GM21576 (cell line): ENCODE data around the gene ALOX15.
"Not testable (repeated sequence)": the region's sequence is repeated elsewhere in the genome, so short reads cannot be mapped to it uniquely, and the experiment has no call there.

Experiments used
- ATAC-seq: cut with Tn5 transposase; IDR thresholded peaks from one replicate; pipeline ENCODE4 v1.9.1; 2021; ENCODE audit warnings: mild to moderate bottlenecking, moderate library complexity; ENCODE audit not compliant: unreplicated experiment

Gene ALOX15

GRCh38 chr17:4620531-4621101, 20.9 kb downstream of the ALOX15 start:
- no peak for ATAC-seq

- ATAC-seq = no peak
Measured at GRCh38 chr17:4617590-4618351, 23.7 kb downstream of the ALOX15 start.

- ATAC-seq = no peak
Measured at GRCh38 chr17:4617090-4617489, 24.4 kb downstream of the ALOX15 start.

- ATAC-seq = no peak
Measured at GRCh38 chr17:4616476-4616875, 25.0 kb downstream of the ALOX15 start.

GRCh38 chr17:4610656-4611055, 30.8 kb downstream of the ALOX15 start:
- no peak for ATAC-seq

- no peak for ATAC-seq
Measured at GRCh38 chr17:4610162-4610561, 31.3 kb downstream of the ALOX15 start.

GRCh38 chr17:4609761-4610160, 31.7 kb downstream of the ALOX15 start:
- no peak for ATAC-seq

GRCh38 chr17:4607773-4608187, 33.7 kb downstream of the ALOX15 start:
- ATAC-seq = no peak

- no peak for ATAC-seq
Measured at GRCh38 chr17:4607261-4607741, 34.2 kb downstream of the ALOX15 start.

- no peak for ATAC-seq
Measured at GRCh38 chr17:4605826-4606225, 35.7 kb downstream of the ALOX15 start.

- ATAC-seq = not testable (repeated sequence)
Measured at GRCh38 chr17:4604736-4605135, 36.7 kb downstream of the ALOX15 start.

- ATAC-seq = no peak
Measured at GRCh38 chr17:4604111-4604644, 37.3 kb downstream of the ALOX15 start.

GRCh38 chr17:4602041-4602440, 39.4 kb downstream of the ALOX15 start:
- ATAC-seq = no peak

GRCh38 chr17:4601326-4601725, 40.2 kb downstream of the ALOX15 start:
- no peak for ATAC-seq

GRCh38 chr17:4600563-4600962, 40.9 kb downstream of the ALOX15 start:
- ATAC-seq = no peak

GRCh38 chr17:4599505-4600281, 41.8 kb downstream of the ALOX15 start:
- no peak for ATAC-seq

GRCh38 chr17:4598776-4599504, 42.5 kb downstream of the ALOX15 start:
- ATAC-seq = no peak

GRCh38 chr17:4597975-4598374, 43.5 kb downstream of the ALOX15 start:
- ATAC-seq = no peak

- no peak for ATAC-seq
Measured at GRCh38 chr17:4596636-4597380, 44.7 kb downstream of the ALOX15 start.
